Glutamatergic neuron (in vitro differentiated cells): ENCODE results near the gene ZNRF2. TPM values are rescaled to one million over a fixed set of nuclear protein-coding genes. Genes with fewer than 3 reads are reported as not detected.

Experiments used
- DNase-seq: peaks from one replicate; pipeline ENCODE4 v3.0.0; 2022
- H3K27ac Mint-ChIP-seq: one replicate; pipeline ENCODE4 v1.8.0; 2020; ENCODE audit warnings: mild to moderate bottlenecking, mixed read lengths, inconsistent platforms; ENCODE audit not compliant: unreplicated experiment
- H3K27me3 Mint-ChIP-seq: one replicate; pipeline ENCODE4 v1.8.0; 2020; ENCODE audit warnings: mild to moderate bottlenecking, moderate library complexity, mixed read lengths, inconsistent platforms; ENCODE audit not compliant: unreplicated experiment
- H3K36me3 Mint-ChIP-seq: one replicate; pipeline ENCODE4 v1.8.0; 2020; ENCODE audit warnings: mild to moderate bottlenecking, mixed read lengths, inconsistent platforms; ENCODE audit not compliant: unreplicated experiment
- H3K4me1 Mint-ChIP-seq: one replicate; pipeline ENCODE4 v1.8.0; 2020; ENCODE audit warnings: mild to moderate bottlenecking, low read depth, mixed read lengths, inconsistent platforms; ENCODE audit not compliant: unreplicated experiment
- H3K4me3 Mint-ChIP-seq: one replicate; pipeline ENCODE4 v1.8.0; 2020; ENCODE audit warnings: mild to moderate bottlenecking, mixed read lengths, inconsistent platforms; ENCODE audit not compliant: unreplicated experiment
- H3K9me3 Mint-ChIP-seq: one replicate; pipeline ENCODE4 v1.8.0; 2020; ENCODE audit warnings: mild to moderate bottlenecking, moderate library complexity, mixed read lengths, inconsistent platforms; ENCODE audit not compliant: unreplicated experiment
- CTCF ChIP-seq: fragments of 200-600 bp; sonication (generic); IDR thresholded peaks from one replicate; pipeline ENCODE4 v1.5.0; 2021; ENCODE audit not compliant: partially characterized antibody, unreplicated experiment
- total RNA-seq: library from RNA; stranded (reverse); fragmentation: NEBNext Ultra II Directional; extraction: Animal tissue kit (Norgen Biotek cat#: 25700); gene quantifications from one replicate; pipeline ENCODE4 v1.2.1, GENCODE V29; 2021; ENCODE audit not compliant: unreplicated experiment

ZNRF2 gene
- total RNA-seq, 1 donor from 2014 or later = 16.7 TPM

GRCh38 chr7:30274641-30275040 lies 9.8 kb upstream of the ZNRF2 start:
- Mint-ChIP-seq H3K9me3 (peaks cover 2% of the 10 kb centered on the region), H3K27ac (no peak overlapping the region), H3K36me3 (no peaks in the 10 kb centered on the region), H3K4me1 (peaks cover 4% of the 10 kb centered on the region), H3K4me3 (no peak overlapping the region), H3K27me3 (peaks cover 3% of the 10 kb centered on the region)
- TF ChIP-seq CTCF = no peak
- no peak for DNase-seq

- Mint-ChIP-seq H3K27ac (no peak overlapping the region), H3K9me3 (peaks cover 2% of the 10 kb centered on the region), H3K36me3 (no peaks in the 10 kb centered on the region), H3K4me3 (no peak overlapping the region), H3K4me1 (peaks cover 8% of the 10 kb centered on the region), H3K27me3 (peaks cover 4% of the 10 kb centered on the region)
- peak; percentile 45 for TF ChIP-seq CTCF
- peak; percentile 40 for DNase-seq
These were observed 8.0 kb upstream of the ZNRF2 start for GRCh38 chr7:30276203-30276900.

- Mint-ChIP-seq H3K36me3 (no peaks in the 10 kb centered on the region), H3K27me3 (peaks cover 4% of the 10 kb centered on the region), H3K4me3 (no peak overlapping the region), H3K4me1 (peaks cover 8% of the 10 kb centered on the region), H3K9me3 (peaks cover 4% of the 10 kb centered on the region), H3K27ac (no peak overlapping the region)
- TF ChIP-seq CTCF = no peak
- DNase-seq = no peak
These were observed 6.0 kb upstream of the ZNRF2 start for GRCh38 chr7:30278376-30278775.

GRCh38 chr7:30278849-30279652 lies 5.3 kb upstream of the ZNRF2 start:
- Mint-ChIP-seq H3K27ac (no peak overlapping the region), H3K9me3 (peaks cover 7% of the 10 kb centered on the region), H3K4me1 (peaks cover 8% of the 10 kb centered on the region), H3K4me3 (peak overlapping the region; percentile 52), H3K27me3 (peaks cover 8% of the 10 kb centered on the region), H3K36me3 (no peaks in the 10 kb centered on the region)
- TF ChIP-seq CTCF = no peak
- no peak for DNase-seq

GRCh38 chr7:30279653-30279904 lies 4.8 kb upstream of the ZNRF2 start:
- DNase-seq = no peak
- peak overlapping the region; percentile 52 for H3K4me3 Mint-ChIP-seq
- H3K4me1 Mint-ChIP-seq = peaks cover 8% of the 10 kb centered on the region
- peaks cover 7% of the 10 kb centered on the region for H3K9me3 Mint-ChIP-seq
- TF ChIP-seq CTCF = no peak
- H3K27me3 Mint-ChIP-seq = peaks cover 11% of the 10 kb centered on the region
- H3K36me3 Mint-ChIP-seq = no peaks in the 10 kb centered on the region
- H3K27ac Mint-ChIP-seq = no peak overlapping the region
